Spleen (tissue), 13 donors: ENCODE data around the gene ENO3. TPM values are rescaled to one million over a fixed set of nuclear protein-coding genes. Genes with fewer than 3 reads are reported as not detected.
A peak's percentile ranks its signal among the peaks of the same experiment; 100 is the strongest.

Source experiments
- DNase-seq: peaks from one replicate; pipeline ENCODE4 v3.0.0-alpha.2; 2020
- H3K27ac ChIP-seq, 8 donors: fragments of 200-600 bp; sonication (generic) in 7 of 8; 1 replicate in 4 of 8; 2 replicates in 4 of 8; pipeline versions ENCODE4 v1.5.0 to v1.8.0; 2016 to 2021; ENCODE audit warnings: inconsistent platforms in 4 of 8, mild to moderate bottlenecking in 4 of 8, moderate library complexity in 1 of 8
- H3K27me3 ChIP-seq, 7 donors: fragments of 200-600 bp; sonication (generic) in 6 of 7; replicated peaks in 1 of 7; 1 replicate in 4 of 7; 2 replicates in 3 of 7; pipeline versions ENCODE4 v1.5.0 to v1.8.0; 2016 to 2021; ENCODE audit warnings: inconsistent platforms in 3 of 7, mild to moderate bottlenecking in 1 of 7
- H3K36me3 ChIP-seq, 6 donors: fragments of 200-600 bp; sonication (generic) in 5 of 6; 1 replicate in 4 of 6; 2 replicates in 2 of 6; pipeline versions ENCODE4 v1.5.0 to v1.8.0; 2016 to 2021; ENCODE audit warnings: inconsistent platforms in 2 of 6
- H3K4me1 ChIP-seq, 6 donors: fragments of 200-600 bp; sonication (generic) in 5 of 6; 1 replicate in 3 of 6; 2 replicates in 3 of 6; pipeline versions ENCODE4 v1.5.0 to v1.8.0; 2016 to 2021; ENCODE audit warnings: inconsistent platforms in 3 of 6
- H3K4me3 ChIP-seq, 8 donors: fragments of 200-600 bp; sonication (generic) in 7 of 8; 1 replicate in 4 of 8; 2 replicates in 4 of 8; pipeline versions ENCODE4 v1.5.0 to v1.8.0; 2016 to 2021; ENCODE audit warnings: inconsistent platforms in 4 of 8, mild to moderate bottlenecking in 4 of 8, moderate library complexity in 2 of 8
- H3K9me3 ChIP-seq, 8 donors: fragments of 200-600 bp; sonication (generic) in 7 of 8; 1 replicate in 4 of 8; 2 replicates in 4 of 8; pipeline versions ENCODE4 v1.5.0 to v1.8.0; 2016 to 2021; ENCODE audit warnings: inconsistent platforms in 4 of 8
- POLR2A ChIP-seq, 3 donors: fragments of 450-650 bp; IDR thresholded peaks; one replicate each; pipeline ENCODE4 v1.5.1; 2017; ENCODE audit warnings: antibody characterized with exemption in 3 of 3, mild to moderate bottlenecking in 1 of 3
- POLR2AphosphoS5 ChIP-seq, 3 donors: sonication (generic); formaldehyde crosslinking; IDR thresholded peaks; one replicate each; pipeline ENCODE4 v1.5.1; 2017; ENCODE audit warnings: antibody characterized with exemption in 3 of 3
- WGBS, 5 donors: extraction: QIAGEN DNeasy Blood & Tissue Kit in 3 of 5; methylation state at CpG; one replicate each; pipeline versions ENCODE4 v1.1.5 to v1.1.7; 2013 to 2018; 5-methylcytosine and 5-hydroxymethylcytosine counted together
- intact Hi-C: fragments of 100-400 bp; cut with DNase I; formaldehyde crosslinking; loops from one replicate; pipeline ENCODE4 v1.15.0; 2023; ENCODE audit warnings: low total_unique reads
- long read RNA-seq, 2 donors: transcript quantifications; one replicate each; lab custom pipeline, GENCODE V29; 2026
- polyA plus RNA-seq, 3 donors: library from polyadenylated mRNA; stranded (reverse); fragments of 200-250 nt; gene quantifications; one replicate each; pipeline ENCODE4 v1.2.1, GENCODE V29; 2013
- total RNA-seq, 7 donors: library from RNA; depleted of rRNA in 3 of 7; stranded (reverse); fragments of >200 nt in 3 of 7; fragmentation: NEBNext Ultra II Directional in 4 of 7; extraction: Animal tissue kit (Norgen Biotek cat#: 25700) in 4 of 7; gene quantifications; one replicate each; pipeline versions ENCODE4 v1.1.0 to v1.2.1, GENCODE V29; 2016 to 2021
- TF ChIP-seq, protein P1 (sequence below), 11 experiments: fragments of 200-600 bp in 7 of 11; fragments of 450-650 bp in 4 of 11; sonication (generic) in 4 of 11; IDR thresholded peaks in 8 of 11; conservative IDR thresholded peaks in 3 of 11; 1 replicate in 7 of 11; 2 replicates in 4 of 11; pipeline versions ENCODE4 v1.4.0 to v1.8.0; 2016 to 2021; ENCODE audit warnings: antibody characterized with exemption in 11 of 11, inconsistent platforms in 4 of 11, mild to moderate bottlenecking in 1 of 11
- donor health status: healthy with polysubstance abuse.
- donor health status: DM: no; HTN: no; CAD: no; lungs with moderate emphysema.
- donor health status: DM: no; HTN: no; CAD: no.
- donor health status: Bipolar disorder and iron deficiency.
- donor health status: healthy.
- donor health status: DM: no; HTN: no; CAD: no.
- donor health status: DM: yes; HTN: yes; CAD: no.

ENO3 gene
- 10 to 100 TPM in 2 of 7 donors, 1 to 10 TPM in 5; 3.1 to 16.0 (median 8.8) TPM for total RNA-seq
- polyA plus RNA-seq, result 10 to 100 TPM; 13.8 to 23.4 (median 15.4) TPM
- long read RNA-seq, donor 1, partial matches to known transcripts, result 0 of 1 reads
- long read RNA-seq, donor 1, other reads (novel, unspliced or antisense), result 0 of 1 reads
- long read RNA-seq, donor 2, partial matches to known transcripts, result 0 of 2 reads
- long read RNA-seq, donor 2, other reads (novel, unspliced or antisense), result 0 of 2 reads

DNA sequence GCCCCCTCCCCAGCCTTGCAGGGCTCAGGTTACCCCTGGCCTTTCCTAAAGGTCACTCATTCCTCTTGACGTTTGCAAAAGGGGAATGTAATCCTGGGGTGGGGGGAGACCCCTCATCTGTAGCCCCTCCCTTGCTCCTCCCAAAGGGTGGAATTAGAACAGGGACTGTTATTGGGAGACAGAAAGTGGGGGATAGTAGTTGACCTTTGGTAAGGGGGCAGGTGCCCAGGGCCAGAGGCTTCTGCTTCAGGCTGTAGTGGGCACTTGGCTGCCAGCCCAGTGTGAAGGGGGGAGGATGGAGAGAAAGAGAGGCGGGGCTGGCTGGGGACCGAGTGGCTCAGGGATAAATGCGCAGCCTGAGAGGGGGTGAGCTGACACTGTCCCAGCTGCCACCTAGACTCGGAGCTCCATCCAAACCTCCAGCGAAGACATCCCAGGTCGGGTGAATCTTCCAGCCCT lies at the start of gene ENO3:
TSS of gene ENO3 (plus strand) at position 374 of the 459 bp plus-strand sequence. CDS start 711 bp downstream, outside the sequence.
- peak within 1 kb of the TSS; percentile 78 to 100 (median 98) for H3K4me3 ChIP-seq
- peak within 1 kb of the TSS; percentile 89 to 99 (median 98) for H3K27ac ChIP-seq
- intact Hi-C loops, result no loop called here
- WGBS, 5 donors, result 42 to 60% (median 52%) methylated on average over 7 of the region's 7 CpGs
- no peaks in the 10 kb centered on the region for H3K9me3 ChIP-seq
- DNase-seq, result no peak
- TF ChIP-seq, protein P1, sequence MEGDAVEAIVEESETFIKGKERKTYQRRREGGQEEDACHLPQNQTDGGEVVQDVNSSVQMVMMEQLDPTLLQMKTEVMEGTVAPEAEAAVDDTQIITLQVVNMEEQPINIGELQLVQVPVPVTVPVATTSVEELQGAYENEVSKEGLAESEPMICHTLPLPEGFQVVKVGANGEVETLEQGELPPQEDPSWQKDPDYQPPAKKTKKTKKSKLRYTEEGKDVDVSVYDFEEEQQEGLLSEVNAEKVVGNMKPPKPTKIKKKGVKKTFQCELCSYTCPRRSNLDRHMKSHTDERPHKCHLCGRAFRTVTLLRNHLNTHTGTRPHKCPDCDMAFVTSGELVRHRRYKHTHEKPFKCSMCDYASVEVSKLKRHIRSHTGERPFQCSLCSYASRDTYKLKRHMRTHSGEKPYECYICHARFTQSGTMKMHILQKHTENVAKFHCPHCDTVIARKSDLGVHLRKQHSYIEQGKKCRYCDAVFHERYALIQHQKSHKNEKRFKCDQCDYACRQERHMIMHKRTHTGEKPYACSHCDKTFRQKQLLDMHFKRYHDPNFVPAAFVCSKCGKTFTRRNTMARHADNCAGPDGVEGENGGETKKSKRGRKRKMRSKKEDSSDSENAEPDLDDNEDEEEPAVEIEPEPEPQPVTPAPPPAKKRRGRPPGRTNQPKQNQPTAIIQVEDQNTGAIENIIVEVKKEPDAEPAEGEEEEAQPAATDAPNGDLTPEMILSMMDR (IDR thresholded peaks at IDR 0.05 in 8 of 11, conservative IDR thresholded peaks at IDR 0.05 in 3 of 11), result no peak
- TF ChIP-seq POLR2A (IDR thresholded peaks at IDR 0.05) (no peak), POLR2AphosphoS5 (IDR thresholded peaks at IDR 0.05) (no peak)
- H3K27me3 ChIP-seq, result no peaks in the 10 kb centered on the region
- H3K36me3 ChIP-seq, result peaks cover 0 to 15% (median 11%) of the 10 kb centered on the region in 6 donors
- peaks cover 19 to 48% (median 30%) of the 10 kb centered on the region in 6 donors for H3K4me1 ChIP-seq

DNA sequence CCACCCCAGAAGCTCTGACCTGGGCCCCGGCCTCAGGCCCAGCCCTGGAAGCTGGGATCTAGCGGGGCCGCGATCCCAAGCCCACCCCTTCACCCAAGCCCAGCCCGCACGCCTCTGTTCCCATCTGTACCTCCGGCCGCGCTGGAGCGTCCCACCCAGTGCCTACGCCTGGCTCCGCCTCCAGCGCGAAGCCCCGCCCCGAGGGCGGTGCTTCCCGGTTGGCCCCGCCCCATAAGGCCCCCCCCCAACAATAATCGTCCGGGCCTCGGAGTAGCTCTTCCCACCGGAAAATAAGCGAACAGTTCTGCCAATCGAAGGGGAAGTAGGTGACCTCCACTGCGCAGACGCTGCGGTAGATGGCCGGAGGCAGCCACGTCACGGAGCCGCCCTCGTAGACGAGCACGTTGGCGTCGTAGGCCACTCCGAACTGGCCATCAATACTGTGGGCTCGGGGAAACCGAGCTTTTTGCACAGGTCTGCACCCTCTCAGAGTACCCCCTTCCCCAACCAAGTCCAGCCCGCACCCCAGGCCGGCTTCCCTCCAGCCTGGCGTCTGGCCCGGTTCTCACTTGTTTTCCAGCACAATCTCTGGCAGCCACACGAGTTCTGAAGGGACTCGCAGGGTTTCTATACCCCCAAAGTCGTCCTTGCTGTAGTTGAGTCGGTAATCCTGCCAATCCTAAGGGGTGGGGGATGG lies 49.1 kb upstream of the ENO3 start:
- WGBS, 5 donors, result 33 to 74% (median 41%) methylated on average over 27 to 48 of the region's 48 CpGs
- intact Hi-C loops, result no loop called here
- H3K9me3 ChIP-seq, result no peaks in the 10 kb centered on the region
- H3K36me3 ChIP-seq, result peaks cover 0 to 10% (median 4%) of the 10 kb centered on the region in 6 donors
- peaks cover 0 to 43% (median 0%) of the 10 kb centered on the region in 7 donors for H3K27me3 ChIP-seq
- DNase-seq, result peak; percentile 95
- H3K27ac ChIP-seq, result peak overlapping the region in 7 of 8 donors; percentile 51 to 79 (median 74)
- H3K4me3 ChIP-seq, result peak overlapping the region in 5 of 8 donors; percentile 45 to 81 (median 56)
- TF ChIP-seq POLR2A (IDR thresholded peaks at IDR 0.05), result no peak
- peak; percentile 17 to 77 (median 76) for TF ChIP-seq POLR2AphosphoS5 (IDR thresholded peaks at IDR 0.05)
- TF ChIP-seq, protein P1 (IDR thresholded peaks at IDR 0.05 in 8 of 11, conservative IDR thresholded peaks at IDR 0.05 in 3 of 11), result no peak
- H3K4me1 ChIP-seq, result peaks cover 34 to 60% (median 50%) of the 10 kb centered on the region in 6 donors

- DNase-seq, result no peak
- H3K4me1 ChIP-seq, result peaks cover 34 to 60% (median 50%) of the 10 kb centered on the region in 6 donors
- peak overlapping the region in 1 of 8 donors; percentile 81 for H3K4me3 ChIP-seq
- H3K36me3 ChIP-seq, result peaks cover 0 to 3% (median 0%) of the 10 kb centered on the region in 6 donors
- H3K27ac ChIP-seq, result peak overlapping the region in 7 of 8 donors; percentile 47 to 79 (median 74)
- no peak for TF ChIP-seq POLR2AphosphoS5 (IDR thresholded peaks at IDR 0.05)
- no peak for TF ChIP-seq POLR2A (IDR thresholded peaks at IDR 0.05)
- TF ChIP-seq, protein P1 (IDR thresholded peaks at IDR 0.05 in 8 of 11, conservative IDR thresholded peaks at IDR 0.05 in 3 of 11), result no peak
- no peaks in the 10 kb centered on the region for H3K9me3 ChIP-seq
- 57 to 78% (median 65%) methylated on average over 8 of the region's 8 CpGs for WGBS, 5 donors
- peaks cover 0 to 43% (median 0%) of the 10 kb centered on the region in 7 donors for H3K27me3 ChIP-seq
- intact Hi-C loops, result no loop called here
Measured at GRCh38 chr17:4902540-4902939, 48.4 kb upstream of the ENO3 start.
